Type B pancreatic cell (in vitro differentiated cells): ENCODE data around the gene SPATA13. TPM values are rescaled to one million over a fixed set of nuclear protein-coding genes. Genes with fewer than 3 reads are reported as not detected.
"Not testable (repeated sequence)": the region's sequence is repeated elsewhere in the genome, so short reads cannot be mapped to it uniquely, and the experiment has no call there.

Source experiments
- DNase-seq: peaks from one replicate; pipeline ENCODE4 v3.0.0; 2021; ENCODE audit warnings: mixed read lengths; ENCODE audit not compliant: unreplicated experiment; ENCODE audit errors: extremely low spot score
- H3K27ac Mint-ChIP-seq: 2 replicates; pipeline ENCODE4 v1.8.0; 2021; ENCODE audit warnings: mild to moderate bottlenecking, mixed read lengths
- H3K27me3 Mint-ChIP-seq: 2 replicates; pipeline ENCODE4 v1.8.0; 2021; ENCODE audit warnings: mixed read lengths
- H3K36me3 Mint-ChIP-seq: 2 replicates; pipeline ENCODE4 v1.8.0; 2021; ENCODE audit warnings: mixed read lengths
- H3K4me1 Mint-ChIP-seq: one replicate; pipeline ENCODE4 v1.8.0; 2021; ENCODE audit warnings: mixed read lengths; ENCODE audit not compliant: unreplicated experiment
- H3K4me3 Mint-ChIP-seq: 2 replicates; pipeline ENCODE4 v1.8.0; 2021; ENCODE audit warnings: mild to moderate bottlenecking, mixed read lengths
- H3K9me3 Mint-ChIP-seq: 2 replicates; pipeline ENCODE4 v1.8.0; 2021; ENCODE audit warnings: mixed read lengths
- CTCF ChIP-seq: fragments of 200-600 bp; sonication (generic); conservative IDR thresholded peaks from 2 replicates; pipeline ENCODE4 v1.5.0; 2021; ENCODE audit warnings: antibody characterized with exemption, mild to moderate bottlenecking
- total RNA-seq: library from RNA; stranded (reverse); gene quantifications from 2 replicates; pipeline ENCODE4 v1.2.1, GENCODE V29; 2021; ENCODE audit warnings: low replicate concordance

The SPATA13 gene
- total RNA-seq, 1 donor from 2014 or later = 22.0 TPM

- Mint-ChIP-seq H3K4me1 (peaks cover 6% of the 10 kb centered on the region), H3K27ac (no peak overlapping the region), H3K4me3 (no peak overlapping the region), H3K27me3 (no peaks in the 10 kb centered on the region), H3K9me3 (no peaks in the 10 kb centered on the region), H3K36me3 (peaks cover 4% of the 10 kb centered on the region)
- no peak for DNase-seq
- TF ChIP-seq CTCF = no peak
Observed at GRCh38 chr13:24196593-24197197, 36.2 kb downstream of the SPATA13 start.

- TF ChIP-seq CTCF = no peak
- no peak for DNase-seq
- Mint-ChIP-seq H3K27me3 (no peaks in the 10 kb centered on the region), H3K4me3 (no peak overlapping the region), H3K27ac (no peak overlapping the region), H3K36me3 (no peaks in the 10 kb centered on the region), H3K9me3 (no peaks in the 10 kb centered on the region), H3K4me1 (peaks cover 10% of the 10 kb centered on the region)
Observed at GRCh38 chr13:24199016-24199415, 38.5 kb downstream of the SPATA13 start.

DNA sequence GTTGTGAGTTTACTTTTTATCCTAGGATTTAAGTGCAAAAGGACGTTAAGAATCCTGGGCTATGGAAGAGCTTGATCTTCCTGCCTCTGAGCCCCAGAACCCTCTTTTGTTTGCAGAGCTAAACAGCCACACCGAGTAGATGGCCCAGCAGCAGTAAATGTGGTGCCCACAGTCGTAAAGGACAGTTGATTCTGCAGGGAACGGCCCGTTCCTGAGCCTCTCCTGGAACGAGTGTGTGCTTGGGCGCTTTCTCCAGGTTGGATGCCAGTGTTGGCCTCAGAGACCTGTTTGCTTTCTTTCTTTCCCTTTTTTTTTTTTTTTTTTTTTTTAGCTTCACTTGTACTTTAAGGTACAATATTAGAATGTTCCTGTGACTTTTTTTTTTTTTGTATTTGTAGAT, 41.7 kb downstream of the SPATA13 start:
- no peaks in the 10 kb centered on the region for H3K9me3 Mint-ChIP-seq
- peaks cover 6% of the 10 kb centered on the region for H3K36me3 Mint-ChIP-seq
- TF ChIP-seq CTCF = no peak
- H3K4me3 Mint-ChIP-seq = no peak overlapping the region
- H3K27me3 Mint-ChIP-seq = no peaks in the 10 kb centered on the region
- H3K4me1 Mint-ChIP-seq = peaks cover 16% of the 10 kb centered on the region
- no peak overlapping the region for H3K27ac Mint-ChIP-seq
- no peak for DNase-seq

DNA sequence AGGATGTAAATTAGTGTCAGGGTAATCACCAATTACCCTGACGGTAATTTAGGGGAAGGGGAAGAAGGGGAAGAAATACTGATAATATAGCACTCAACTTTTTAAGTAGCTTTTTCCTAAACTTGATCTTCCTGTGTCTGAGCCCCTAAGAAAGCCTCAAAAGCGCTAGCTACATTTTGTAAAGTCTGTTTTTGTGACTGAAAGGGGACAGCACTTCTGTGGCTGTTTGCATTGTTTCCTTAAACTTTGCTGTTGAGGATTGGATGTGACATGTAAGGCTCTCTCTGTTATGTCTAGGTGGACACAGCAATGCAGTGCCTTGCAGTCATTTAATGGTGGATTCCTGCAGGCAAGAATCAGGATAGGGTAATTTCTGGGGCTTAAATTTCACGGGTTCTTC, 42.8 kb downstream of the SPATA13 start:
- Mint-ChIP-seq H3K4me1 (peaks cover 21% of the 10 kb centered on the region), H3K4me3 (no peak overlapping the region)
- TF ChIP-seq CTCF = no peak

GRCh38 chr13:24203811-24204210, 43.3 kb downstream of the SPATA13 start:
- H3K36me3 Mint-ChIP-seq = peaks cover 6% of the 10 kb centered on the region
- H3K4me1 Mint-ChIP-seq = peaks cover 27% of the 10 kb centered on the region
- no peaks in the 10 kb centered on the region for H3K9me3 Mint-ChIP-seq
- H3K4me3 Mint-ChIP-seq = no peak overlapping the region
- no peak for TF ChIP-seq CTCF
- H3K27ac Mint-ChIP-seq = no peak overlapping the region
- no peak for DNase-seq
- no peaks in the 10 kb centered on the region for H3K27me3 Mint-ChIP-seq

More for the DNA sequence above, 42.8 kb downstream of the SPATA13 start:
- H3K36me3 Mint-ChIP-seq = peaks cover 6% of the 10 kb centered on the region
- DNase-seq = no peak
- H3K27me3 Mint-ChIP-seq = no peaks in the 10 kb centered on the region
- H3K9me3 Mint-ChIP-seq = no peaks in the 10 kb centered on the region
- no peak overlapping the region for H3K27ac Mint-ChIP-seq

DNA sequence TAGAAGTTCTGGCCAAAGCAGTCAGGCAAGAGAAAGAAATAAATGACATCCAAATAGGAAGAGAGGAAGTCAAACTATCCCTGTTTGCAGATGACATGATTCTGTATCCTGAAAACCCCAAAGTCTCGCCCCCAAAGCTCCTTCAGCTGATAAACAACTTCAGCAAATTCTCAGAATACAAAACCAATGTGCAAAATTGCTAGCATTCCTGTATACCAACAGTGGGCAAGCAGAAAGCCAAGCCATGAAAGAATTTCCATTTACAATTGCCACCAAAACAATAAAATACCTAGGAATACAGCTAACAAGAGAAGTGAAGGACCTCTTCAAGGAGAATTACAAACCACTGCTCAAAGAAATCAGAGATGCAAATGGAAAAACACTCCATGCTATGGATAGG, 44.6 kb downstream of the SPATA13 start:
- not testable (repeated sequence) for H3K9me3 Mint-ChIP-seq, H3K27me3 Mint-ChIP-seq, H3K36me3 Mint-ChIP-seq, H3K4me3 Mint-ChIP-seq, H3K27ac Mint-ChIP-seq, DNase-seq
- H3K4me1 Mint-ChIP-seq = peaks cover 27% of the 10 kb centered on the region
